GM19238 (cell line): ENCODE results near the gene GTPBP6.
"Not testable (repeated sequence)": the region's sequence is repeated elsewhere in the genome, so short reads cannot be mapped to it uniquely, and the experiment has no call there.

Source experiments
- DNase-seq: peaks from one replicate; pipeline ENCODE4 v3.0.0; 2011; ENCODE audit warnings: low spot score; ENCODE audit not compliant: insufficient read length

Gene GTPBP6

GRCh38 chrX:265502-265901 lies 53.1 kb downstream of the GTPBP6 start:
- no peak for DNase-seq

GRCh38 chrX:264634-265455 lies 53.8 kb downstream of the GTPBP6 start:
- no peak for DNase-seq

- DNase-seq = not testable (repeated sequence)
These were observed 54.6 kb downstream of the GTPBP6 start for GRCh38 chrX:264006-264405.

- peak; percentile 60 for DNase-seq
These were observed 56.2 kb downstream of the GTPBP6 start for GRCh38 chrX:262381-262909.

- DNase-seq = no peak
These were observed 56.7 kb downstream of the GTPBP6 start for GRCh38 chrX:261919-262352.

- no peak for DNase-seq
These were observed 57.3 kb downstream of the GTPBP6 start for GRCh38 chrX:261167-261918.

- DNase-seq = no peak
These were observed 58.8 kb downstream of the GTPBP6 start for GRCh38 chrX:259692-260355.

GRCh38 chrX:258291-259040 lies 60.1 kb downstream of the GTPBP6 start:
- DNase-seq = no peak

- no peak for DNase-seq
These were observed 60.8 kb downstream of the GTPBP6 start for GRCh38 chrX:257681-258289.

- not testable (repeated sequence) for DNase-seq
These were observed 61.5 kb downstream of the GTPBP6 start for GRCh38 chrX:257054-257453.

GRCh38 chrX:255923-256331 lies 62.7 kb downstream of the GTPBP6 start:
- no peak for DNase-seq
